Measurements from ENCODE around the gene ESPN.
A peak's percentile ranks its signal among the peaks of the same experiment; 100 is the strongest.
"Not testable (repeated sequence)": the region's sequence is repeated elsewhere in the genome, so short reads cannot be mapped to it uniquely, and the experiment has no call there.

ESPN gene

DNA sequence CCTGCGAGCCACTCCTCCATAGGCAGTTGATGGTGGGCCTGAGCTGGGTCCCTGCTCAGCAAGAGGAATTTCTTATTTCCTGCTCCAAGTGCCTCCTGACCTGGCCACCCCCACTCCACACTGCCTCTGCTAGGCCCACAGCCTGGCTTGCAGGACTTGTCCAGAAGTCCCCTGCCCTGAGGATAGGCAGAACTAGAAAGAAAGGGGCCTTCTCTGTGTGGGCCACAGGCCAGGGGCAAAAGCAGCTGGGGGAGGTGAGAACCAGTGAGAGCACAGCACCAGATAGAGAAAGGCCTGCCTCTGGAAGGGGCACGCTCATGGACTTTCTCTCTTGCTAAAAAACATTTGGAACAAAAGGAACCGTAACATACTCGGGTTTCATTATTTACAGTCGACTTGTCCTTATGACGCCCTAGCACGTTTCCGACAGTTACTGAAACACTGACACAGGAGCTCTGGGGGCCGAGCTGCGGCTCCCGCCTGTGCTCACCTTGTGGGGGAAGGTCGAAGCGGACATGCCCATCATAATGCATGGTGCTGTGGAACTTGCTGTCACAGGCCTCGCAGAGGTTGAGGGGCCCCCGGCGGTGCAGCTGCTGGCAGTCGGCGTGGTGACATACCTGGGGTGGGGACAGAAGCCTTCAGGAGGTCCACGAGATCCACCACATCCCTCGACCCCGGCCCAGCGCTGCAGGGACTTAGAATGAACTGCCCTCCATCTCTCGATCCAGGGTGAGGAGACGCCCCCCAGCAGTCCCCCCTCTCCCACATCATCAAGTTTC lies 52.7 kb downstream of the ESPN start:
- no peak for DNase-seq (ENCODE audit: low read depth in 4 of 4, low spot score in 1 of 4)

GRCh38 chr1:6481820-6482219 lies 57.2 kb downstream of the ESPN start:
- no peak for DNase-seq (ENCODE audit: low read depth in 4 of 4, low spot score in 1 of 4)

GRCh38 chr1:6483017-6483760 lies 58.6 kb downstream of the ESPN start:
- no peak for DNase-seq (ENCODE audit: low read depth in 4 of 4, low spot score in 1 of 4)

GRCh38 chr1:6483761-6484117 lies 59.2 kb downstream of the ESPN start:
- DNase-seq (ENCODE audit: low read depth in 4 of 4, low spot score in 1 of 4) = no peak

DNA sequence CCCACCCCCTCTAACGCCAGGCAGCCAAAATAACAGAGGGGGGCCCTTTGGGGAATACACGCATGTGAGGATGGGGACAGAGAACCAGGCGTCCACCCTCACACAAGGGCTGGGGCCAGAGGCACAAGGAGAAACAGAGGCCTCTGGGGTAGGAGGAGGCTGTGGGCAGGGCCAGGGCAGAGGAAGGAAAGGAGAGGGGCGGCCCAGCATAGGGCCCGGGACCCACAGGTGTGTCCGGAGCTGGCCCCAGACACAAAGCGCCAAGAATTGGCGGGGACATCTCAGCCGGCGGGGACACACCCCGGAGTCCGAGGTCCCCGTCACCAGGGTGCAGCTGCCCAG lies 60.2 kb downstream of the ESPN start:
- DNase-seq (ENCODE audit: low read depth in 4 of 4, low spot score in 1 of 4) = no peak

- DNase-seq (ENCODE audit: low read depth in 4 of 4, low spot score in 1 of 4) = no peak
These were observed 60.9 kb downstream of the ESPN start for GRCh38 chr1:6485168-6486101.

DNA sequence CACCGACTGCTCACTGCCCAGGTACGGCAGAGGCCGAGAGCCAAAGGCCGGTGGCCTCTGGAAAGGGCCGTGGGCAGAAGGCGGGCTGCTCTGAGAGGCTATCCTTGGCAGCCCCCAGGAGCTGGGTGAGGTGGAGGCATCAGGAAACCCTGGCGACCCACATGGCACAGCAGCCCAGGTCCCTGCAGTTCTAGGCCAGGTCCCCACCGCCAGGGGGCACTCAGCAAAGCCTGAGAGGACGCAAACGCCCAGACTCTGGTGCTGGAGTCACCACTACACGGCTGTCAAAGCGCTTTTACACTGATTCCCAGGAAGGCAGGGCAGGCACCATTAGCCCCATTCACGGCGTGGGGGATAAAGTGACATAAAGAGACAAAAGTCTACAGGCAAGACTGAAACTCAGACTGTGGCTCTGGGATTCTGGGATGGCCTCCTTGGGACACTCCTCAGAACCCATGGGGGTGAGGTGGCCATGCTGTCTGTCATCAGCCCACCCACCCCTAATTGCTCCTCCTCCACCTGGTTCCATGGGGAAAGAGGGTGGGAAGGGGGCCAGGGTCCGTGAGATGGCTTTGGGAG lies 61.9 kb downstream of the ESPN start:
- DNase-seq (ENCODE audit: low read depth in 4 of 4, low spot score in 1 of 4) = peak; percentile 77 to 84 (median 82)

DNA sequence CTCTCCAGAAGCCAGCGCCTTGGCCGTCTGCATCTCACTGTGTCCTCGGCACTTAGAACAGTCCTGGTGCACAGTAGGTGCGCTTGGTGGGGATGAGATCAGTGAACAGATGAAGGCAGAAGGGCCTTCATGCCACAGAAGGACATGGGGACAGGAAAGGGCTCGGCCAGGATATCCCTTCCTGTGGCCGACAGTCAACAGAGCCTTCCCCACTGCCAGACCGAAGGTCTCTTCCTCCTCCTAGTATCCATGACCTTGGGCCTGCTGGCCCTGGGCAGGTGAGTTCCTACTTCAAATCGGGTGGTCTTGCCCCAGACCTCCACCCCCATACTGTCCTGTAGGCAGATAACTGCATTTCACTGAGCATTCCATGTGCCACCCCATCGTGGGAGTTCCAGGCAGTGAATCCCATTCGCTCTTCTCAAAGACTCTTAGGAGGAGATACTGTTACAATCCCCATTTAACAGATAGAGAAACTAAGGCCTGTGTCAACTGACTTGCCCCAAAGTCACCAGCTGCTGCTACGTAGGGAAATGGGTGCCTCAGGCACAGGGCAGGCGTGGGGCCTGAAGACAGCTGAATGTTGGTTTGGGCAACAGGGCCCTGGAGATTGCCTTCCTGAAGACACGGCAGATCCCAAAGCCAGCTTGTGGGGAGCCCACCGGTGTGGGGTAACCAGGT lies 63.4 kb downstream of the ESPN start:
- DNase-seq (ENCODE audit: low read depth in 4 of 4, low spot score in 1 of 4) = no peak

- no peak for DNase-seq (ENCODE audit: low read depth in 4 of 4, low spot score in 1 of 4)
These were observed 64.2 kb downstream of the ESPN start for GRCh38 chr1:6488602-6489382.

DNA sequence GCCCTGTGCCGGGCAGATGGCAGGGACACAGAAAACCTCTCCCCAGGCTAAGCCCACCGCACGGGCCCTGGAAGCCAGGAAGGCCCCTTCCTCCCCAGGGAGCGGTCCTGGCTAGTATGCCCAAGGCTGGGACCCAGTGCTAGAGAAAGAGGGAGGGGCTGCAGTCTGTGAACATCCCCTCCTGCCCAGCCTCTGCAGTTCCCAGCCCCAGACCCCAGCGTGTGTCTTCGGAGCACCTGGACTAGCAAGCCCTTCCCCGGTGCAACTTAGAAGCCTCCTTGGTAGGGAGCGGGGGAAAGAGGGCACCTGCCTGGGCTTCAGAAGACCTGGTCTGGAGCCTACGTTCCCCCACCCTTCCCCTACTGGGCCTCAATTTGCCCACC lies 64.8 kb downstream of the ESPN start:
- DNase-seq (ENCODE audit: low read depth in 4 of 4, low spot score in 1 of 4) = no peak

- peak; percentile 45 to 69 (median 58) for DNase-seq (ENCODE audit: low read depth in 4 of 4, low spot score in 1 of 4)
These were observed 65.2 kb downstream of the ESPN start for GRCh38 chr1:6489799-6490180.

DNA sequence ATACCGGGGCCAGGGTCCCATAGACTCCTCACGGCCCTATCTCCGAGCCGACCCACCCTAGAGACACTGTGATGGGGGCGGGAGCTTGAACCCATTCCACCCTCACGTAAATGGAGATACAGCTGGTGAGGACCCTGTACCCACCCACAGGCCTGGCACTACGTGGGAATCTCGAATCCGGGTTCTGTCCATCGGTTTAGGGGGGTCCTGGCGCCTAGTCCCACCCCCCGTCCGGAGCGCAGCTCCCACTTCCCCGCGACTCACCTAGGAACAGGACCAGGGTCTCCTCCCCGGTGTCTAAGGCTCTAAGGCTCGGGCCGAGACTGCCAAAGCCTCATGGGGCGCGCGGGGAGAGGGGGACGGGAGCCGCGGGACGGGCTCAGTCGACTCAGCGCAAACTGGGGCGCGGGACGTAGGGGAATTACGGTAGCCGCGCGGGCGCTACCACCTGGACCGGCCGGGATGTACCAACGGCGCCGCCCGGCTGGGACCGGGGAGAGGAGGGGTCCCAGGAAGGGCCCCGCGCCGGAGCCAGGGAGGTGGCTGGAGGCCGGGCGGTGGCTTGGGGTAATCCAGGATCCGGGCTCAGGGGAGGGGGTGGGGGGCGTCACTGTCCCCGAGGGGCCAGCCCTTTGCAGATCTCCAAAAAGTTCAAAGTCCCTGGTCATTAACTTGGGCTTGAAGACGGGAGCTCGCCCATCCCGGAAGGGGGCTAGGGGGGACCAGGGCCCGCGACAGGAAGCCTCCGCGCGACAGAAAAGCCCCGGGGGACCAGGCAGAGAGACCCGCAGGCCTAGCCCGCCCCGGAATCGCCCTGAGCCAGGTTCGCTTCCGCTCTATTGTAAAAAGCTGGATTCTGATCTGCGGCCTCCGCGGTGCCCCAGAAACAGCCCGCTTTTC lies 65.9 kb downstream of the ESPN start:
- peak in 2 of 4 experiments; percentile 32 to 48 for DNase-seq (ENCODE audit: low read depth in 4 of 4, low spot score in 1 of 4)

GRCh38 chr1:6491081-6491449 lies 66.5 kb downstream of the ESPN start:
- no peak for DNase-seq (ENCODE audit: low read depth in 4 of 4, low spot score in 1 of 4)

DNA sequence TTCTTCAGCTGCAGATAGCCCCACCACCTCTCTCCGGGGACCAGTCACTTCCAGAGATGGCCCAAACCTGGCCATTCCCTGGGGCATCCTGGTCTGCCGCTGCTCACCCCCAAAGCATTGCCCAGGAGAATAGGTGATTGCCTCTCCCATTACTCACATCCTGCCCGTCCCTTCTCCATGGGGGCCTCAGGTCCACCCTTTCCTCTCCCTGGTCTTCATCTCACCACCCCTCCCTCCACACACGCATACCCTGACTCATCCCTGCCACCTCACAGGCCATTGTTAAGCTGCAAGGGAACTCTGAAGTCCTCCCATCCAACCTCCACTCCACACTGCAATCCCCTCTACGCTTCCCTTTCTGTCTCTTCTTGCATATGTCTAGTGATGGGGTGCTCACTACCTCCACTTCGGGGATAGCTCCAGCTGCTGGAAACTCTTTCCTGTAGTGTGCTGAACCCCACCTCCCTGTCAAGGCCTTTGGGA lies 66.9 kb downstream of the ESPN start, which contains the start of gene PLEKHG5:
Gene PLEKHG5 (minus strand): TSS at position 188 of the 483 bp plus-strand sequence. CDS start 14,096 bp downstream, outside the sequence.
- no peak for DNase-seq (ENCODE audit: low read depth in 4 of 4, low spot score in 1 of 4)

DNA sequence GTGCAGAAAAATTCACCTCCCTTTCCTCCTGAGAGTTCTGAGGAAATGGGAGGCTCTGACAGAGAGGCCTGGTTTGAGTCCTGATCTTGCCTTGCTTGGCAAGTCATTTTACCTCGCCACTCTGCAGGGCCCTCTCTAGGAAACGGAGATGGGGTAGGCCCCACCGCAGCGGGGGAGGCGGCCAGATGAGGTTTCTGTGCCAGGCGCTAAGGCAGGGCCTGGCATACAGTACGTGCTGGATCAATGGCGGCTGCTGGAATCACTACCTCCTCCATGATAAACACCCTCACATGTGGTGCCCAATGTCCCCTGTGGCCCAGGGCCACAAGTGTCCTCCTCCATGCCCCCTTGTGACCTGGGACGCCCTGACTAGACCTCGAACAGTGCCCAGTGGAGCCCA lies 67.4 kb downstream of the ESPN start:
- DNase-seq (ENCODE audit: low read depth in 4 of 4, low spot score in 1 of 4) = no peak

DNA sequence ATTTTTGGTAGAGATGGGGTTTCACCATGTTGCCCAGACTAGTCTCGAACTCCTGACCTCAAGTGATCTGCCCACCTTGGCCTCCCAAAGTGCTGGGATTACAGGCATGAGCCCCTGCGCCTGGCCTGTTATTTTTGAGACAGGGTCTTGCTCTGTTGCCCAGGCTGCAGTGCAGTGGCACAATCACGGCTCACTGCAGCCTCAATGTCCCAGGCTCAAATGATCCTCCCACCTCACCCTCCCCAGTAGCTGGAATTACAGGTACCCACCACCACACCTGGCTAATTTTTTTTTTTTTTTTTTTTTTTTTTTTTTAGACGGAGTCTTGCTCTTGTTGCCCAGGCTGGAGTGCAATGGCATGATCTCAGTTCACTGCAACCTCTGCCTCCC lies 69.3 kb downstream of the ESPN start:
- not testable (repeated sequence) for DNase-seq (ENCODE audit: low read depth in 4 of 4, low spot score in 1 of 4)

GRCh38 chr1:6494627-6495026 lies 70.1 kb downstream of the ESPN start:
- DNase-seq (ENCODE audit: low read depth in 4 of 4, low spot score in 1 of 4) = no peak

DNA sequence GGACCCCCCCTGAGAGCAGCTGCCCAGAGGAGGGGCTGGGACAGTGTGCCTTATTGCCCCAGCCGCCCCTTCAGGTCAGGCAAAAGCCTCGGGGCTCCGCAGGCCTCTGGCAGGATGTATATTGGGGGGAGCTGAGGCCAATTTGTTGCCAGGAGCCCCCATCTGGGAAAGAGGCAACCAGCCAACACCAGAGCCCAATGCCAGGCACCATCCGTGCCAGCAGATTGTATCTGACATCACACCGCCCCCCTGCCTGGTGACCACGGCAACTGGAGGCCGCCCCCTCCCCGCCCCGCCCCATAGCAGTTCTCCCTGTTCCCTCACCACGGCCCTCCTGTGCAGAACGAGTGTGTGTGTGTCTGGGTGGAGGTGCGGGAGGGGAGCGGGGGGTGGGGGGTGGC lies 70.5 kb downstream of the ESPN start:
- DNase-seq (ENCODE audit: low read depth in 4 of 4, low spot score in 1 of 4) = no peak
